Glomerular endothelial cell (primary cell): ENCODE results near the gene ZNF311. TPM values are rescaled to one million over a fixed set of nuclear protein-coding genes. Genes with fewer than 3 reads are reported as not detected.
"Not testable (repeated sequence)": the region's sequence is repeated elsewhere in the genome, so short reads cannot be mapped to it uniquely, and the experiment has no call there.

Source experiments
- DNase-seq: peaks from one replicate; pipeline ENCODE4 v3.0.0-alpha.2; 2011; ENCODE audit warnings: low read depth, low spot score; ENCODE audit errors: extremely low read depth
- total RNA-seq: library from RNA; depleted of rRNA; stranded (reverse); fragments of >200 nt; gene quantifications from 2 replicates; pipeline ENCODE4 v1.2.3, GENCODE V29; 2015

Gene ZNF311
- total RNA-seq, 1 donor from 2014 or later: 0.70 TPM

DNA sequence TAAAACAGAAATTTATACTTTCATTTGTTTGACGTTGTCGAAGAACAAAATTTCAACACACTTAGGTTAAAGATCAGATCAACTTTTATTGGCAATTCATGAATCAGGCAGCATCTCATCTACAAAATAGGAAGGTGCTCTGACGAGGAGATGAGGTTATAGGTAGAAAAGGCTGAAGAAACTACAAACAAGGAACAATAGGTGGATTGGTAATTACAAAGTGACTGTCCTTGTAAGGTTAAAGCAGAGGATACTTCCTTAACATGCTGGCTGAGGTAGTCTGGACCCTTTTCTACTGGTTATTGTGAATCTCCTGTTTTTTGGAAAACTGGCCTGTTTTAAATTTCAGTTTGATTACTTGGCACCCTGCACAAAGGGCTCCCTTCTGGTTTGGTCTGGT is 48.8 kb downstream of the ZNF311 start:
- no peak for DNase-seq

DNA sequence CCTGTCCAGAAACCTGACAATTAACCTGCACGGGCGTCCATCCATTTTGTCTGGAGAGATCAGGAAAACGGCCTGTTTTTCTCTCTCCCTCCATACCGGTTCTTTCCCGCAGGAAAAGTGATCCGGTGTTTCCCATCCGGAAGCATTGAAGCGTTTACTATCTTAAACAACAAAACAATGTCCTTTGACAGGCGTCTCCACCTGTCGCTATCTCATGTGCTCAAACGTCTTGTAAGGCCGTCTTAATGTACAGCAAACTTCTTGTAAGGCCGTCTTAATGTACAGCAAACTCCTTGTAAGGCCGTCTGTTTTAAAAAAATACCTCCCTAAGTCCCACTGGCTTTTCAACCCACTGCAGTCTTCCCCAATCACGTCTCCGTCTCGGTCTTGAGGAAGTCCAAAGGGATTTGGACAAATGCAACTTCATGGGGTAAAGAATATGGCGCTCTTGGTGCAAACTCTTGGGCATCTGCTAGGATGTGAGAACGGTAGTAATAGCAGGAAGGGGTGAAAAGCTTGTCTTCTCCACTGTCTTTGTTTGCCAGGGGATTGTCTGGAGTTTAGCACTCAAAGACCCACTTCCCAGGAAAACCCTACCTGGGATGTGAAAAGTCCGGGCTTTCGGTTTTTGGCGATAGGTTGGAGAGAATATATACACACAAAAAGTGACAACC is 51.4 kb downstream of the ZNF311 start:
- no peak for DNase-seq

DNA sequence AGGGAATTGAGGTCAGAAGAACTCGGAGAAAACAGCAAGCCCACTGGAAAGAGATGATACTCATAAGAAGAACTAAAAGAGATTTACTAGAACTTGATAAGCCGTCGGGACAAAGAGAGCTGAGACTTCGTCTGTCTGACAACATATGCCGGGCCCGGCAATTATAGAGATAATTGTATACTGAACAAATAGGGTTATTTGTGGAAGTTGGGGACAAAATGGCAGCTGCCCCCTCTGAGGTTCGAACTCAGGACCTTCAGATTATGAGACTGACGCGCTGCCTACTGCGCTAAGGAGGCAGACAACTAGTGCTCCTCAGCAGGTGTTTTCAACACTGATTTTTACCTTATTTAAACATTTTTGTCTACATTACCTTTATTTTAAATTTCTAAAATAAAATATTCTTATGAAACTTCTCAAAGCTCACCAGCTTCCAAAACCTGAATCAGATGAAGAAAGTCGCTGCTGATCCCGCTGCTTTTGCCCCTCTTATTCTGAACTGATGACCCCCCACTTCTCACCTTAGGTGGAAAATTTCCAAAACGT is 52.0 kb downstream of the ZNF311 start:
- no peak for DNase-seq

DNA sequence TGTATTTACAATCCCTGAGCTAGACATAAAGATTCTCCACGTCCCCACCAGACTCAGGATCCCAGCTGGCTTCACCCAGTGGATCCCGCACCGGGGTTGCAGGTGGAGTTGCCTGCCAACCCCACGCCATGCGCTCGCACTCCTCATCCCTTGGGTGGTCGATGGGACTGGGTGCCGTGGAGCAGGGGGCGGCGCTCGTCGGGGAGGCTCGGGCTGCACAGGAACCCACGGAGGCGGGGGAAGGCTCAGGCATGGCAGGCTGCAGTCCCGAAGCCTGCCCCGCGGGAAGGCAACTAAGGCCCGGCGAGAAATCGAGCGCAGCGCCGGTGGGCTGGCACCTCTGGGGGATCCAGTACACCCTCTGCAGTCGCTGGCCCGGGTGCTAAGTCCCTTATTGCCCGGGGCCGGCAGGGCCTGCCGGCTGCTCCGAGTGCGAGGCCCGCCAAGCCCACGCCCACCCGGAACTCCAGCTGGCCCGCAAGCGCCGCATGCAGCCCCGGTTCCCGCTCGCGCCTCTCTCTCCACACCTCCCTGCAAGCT is 55.4 kb downstream of the ZNF311 start:
- DNase-seq: not testable (repeated sequence)

DNA sequence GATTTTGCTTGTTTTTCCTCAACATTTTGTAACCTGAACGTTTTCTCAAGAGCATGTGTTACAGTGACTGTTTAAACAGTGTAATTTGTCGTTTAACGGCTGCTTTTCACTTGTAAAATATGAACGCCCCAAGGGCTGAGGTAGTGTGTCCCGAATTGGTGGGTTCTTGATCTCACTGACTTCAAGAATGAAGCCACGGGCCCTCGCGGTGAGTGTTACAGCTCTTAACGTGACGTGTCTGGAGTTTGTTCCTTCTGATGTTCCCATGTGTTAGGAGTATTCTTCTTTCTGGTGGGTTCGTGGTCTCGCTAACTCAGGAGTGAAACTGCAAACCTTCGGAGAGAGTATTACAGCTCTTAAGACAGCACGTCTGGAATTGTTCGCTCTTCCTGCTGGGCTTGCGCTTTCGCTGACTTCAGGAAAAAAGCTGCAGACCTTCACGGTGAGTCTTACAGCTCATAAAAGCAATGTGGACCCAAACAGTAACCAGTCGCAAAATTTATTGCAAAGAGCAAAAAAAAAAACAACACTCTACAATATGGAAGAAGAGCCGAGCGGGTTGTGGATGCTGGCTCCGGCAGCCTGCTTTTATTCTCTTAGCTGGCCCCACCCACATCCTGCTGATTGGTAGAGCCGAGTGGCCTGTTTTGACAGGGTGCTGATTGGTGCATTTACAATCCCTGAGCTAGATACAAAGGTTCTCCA is 56.2 kb downstream of the ZNF311 start:
- no peak for DNase-seq

DNA sequence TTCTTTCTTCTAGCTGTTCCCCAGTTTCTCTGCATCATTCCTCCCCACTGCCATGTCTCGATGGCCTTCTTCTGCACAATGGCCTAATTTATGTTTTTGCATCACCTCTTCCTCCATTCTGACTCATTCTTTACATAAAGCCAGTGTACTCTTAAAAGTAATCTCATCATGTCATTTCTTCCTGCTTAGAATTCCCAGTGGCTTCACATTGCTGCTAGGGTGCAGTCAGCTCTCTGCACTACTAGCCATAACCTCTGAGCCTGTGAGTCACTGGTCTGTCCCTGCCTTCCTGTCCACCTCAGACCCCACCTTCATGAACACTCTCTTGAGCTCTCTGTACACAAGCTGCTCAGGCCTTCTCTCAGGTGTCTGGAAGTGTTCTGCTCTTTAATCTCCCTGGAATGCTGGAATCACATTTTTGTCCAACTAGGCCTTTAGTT is 57.3 kb downstream of the ZNF311 start:
- no peak for DNase-seq

DNA sequence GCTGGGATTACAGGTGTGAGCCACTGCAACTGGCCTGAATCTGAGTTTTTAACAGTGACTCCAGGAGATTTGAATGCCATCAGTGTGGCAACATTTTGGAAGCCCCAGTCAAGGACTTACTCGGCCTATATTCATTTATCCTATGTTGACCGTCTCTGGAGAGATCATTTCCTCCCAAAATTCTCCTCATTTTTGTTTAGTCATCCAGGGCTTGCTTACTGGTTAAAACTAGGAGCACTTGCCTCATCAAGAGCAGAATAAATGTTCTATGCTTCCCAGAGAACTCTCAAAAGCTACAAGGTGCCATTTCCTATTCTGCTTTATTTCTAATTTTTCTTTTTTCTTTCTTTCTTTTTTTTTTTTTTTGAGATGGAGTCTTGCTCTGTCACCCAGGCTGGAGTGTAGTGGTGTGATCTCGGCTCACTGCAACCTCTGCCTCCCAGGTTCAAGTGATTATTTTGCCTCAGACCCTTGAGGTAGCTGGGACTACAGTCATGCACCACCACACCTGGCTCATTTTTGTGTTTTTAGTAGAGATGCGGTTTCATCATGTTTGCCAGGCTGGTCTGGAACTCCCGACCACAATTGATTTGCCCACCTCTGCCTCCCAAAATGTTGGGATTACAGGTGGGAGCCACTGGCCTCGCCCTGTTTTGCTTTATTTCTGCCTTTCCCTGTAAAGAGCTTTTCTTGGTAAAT is 57.9 kb downstream of the ZNF311 start:
- DNase-seq: no peak

DNA sequence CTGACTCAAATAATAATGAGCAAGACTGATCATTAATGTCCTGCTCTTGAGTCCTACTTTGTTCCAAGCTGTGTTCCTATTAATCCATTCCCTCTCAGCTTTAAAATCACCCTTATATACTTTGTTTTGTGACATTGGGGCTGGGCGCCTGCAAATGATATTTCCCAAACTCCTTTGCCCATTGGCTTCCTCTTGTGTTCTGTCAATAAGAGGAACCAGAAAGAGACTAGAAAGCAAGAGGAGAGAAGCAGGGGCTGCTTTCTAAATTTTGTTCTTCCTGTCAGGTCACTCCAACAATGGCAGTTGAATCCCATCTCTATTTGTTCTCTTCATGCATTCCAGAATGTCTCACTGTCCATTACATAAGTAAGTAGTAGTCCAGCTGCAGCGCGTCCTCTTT is 59.8 kb downstream of the ZNF311 start:
- DNase-seq: no peak

Other genes starting within 250 kb of the ZNF311 start
- 68.7 and 85.6 TPM in 2 replicates for gene TRIM27, start 81.3 kb downstream of the ZNF311 start, total RNA-seq
- gene OR2W1, start 39.9 kb upstream of the ZNF311 start, total RNA-seq: not detected in 2 replicates
- gene OR2B3, start 82.0 kb upstream of the ZNF311 start, total RNA-seq: not detected in 2 replicates
- not detected in 2 replicates for gene OR2J1, start 94.2 kb upstream of the ZNF311 start, total RNA-seq
- not detected in 2 replicates for gene OR2J3, start 102.7 kb upstream of the ZNF311 start, total RNA-seq
- not detected in 2 replicates for gene OR2J2, start 165.6 kb upstream of the ZNF311 start, total RNA-seq